ENCODE data around the gene SIK3.

SIK3 gene

DNA sequence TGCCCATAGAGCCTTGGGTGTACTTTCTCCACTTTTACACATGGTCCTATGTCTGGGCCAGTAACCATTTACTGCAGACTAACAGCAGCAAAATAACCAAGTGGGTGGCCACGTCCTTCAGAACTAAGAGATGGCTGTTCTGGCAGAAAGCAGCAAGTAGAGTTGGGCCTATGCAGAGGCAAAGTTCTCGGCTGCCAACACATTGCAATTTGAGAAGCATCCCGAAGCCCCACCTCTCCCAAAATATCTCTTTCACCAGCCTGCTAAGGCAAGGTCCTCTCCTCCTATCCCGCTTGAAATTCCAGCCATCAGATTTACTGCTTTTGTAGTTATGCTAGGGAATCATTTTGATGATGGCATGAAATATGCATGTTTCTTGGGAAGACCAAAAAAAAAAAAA lies 142.3 kb downstream of the SIK3 start:
- Histone ChIP-seq H3K27ac (peak overlapping the region; percentile 70), H3K4me3 (ENCODE audit: low read depth in 1 of 2, low read length in 1 of 2) (no peak overlapping the region), H3K4me1 (ENCODE audit: control insufficient read depth in 1 of 2, insufficient read depth in 1 of 2, low read depth in 1 of 2, low read length in 1 of 2) (peaks cover 9 to 13% of the 10 kb centered on the region in 2 experiments), H3K36me3 (peaks cover 10% of the 10 kb centered on the region), H3K9me3 (no peaks in the 10 kb centered on the region), H3K27me3 (no peaks in the 10 kb centered on the region)
- TF ChIP-seq, protein P1, sequence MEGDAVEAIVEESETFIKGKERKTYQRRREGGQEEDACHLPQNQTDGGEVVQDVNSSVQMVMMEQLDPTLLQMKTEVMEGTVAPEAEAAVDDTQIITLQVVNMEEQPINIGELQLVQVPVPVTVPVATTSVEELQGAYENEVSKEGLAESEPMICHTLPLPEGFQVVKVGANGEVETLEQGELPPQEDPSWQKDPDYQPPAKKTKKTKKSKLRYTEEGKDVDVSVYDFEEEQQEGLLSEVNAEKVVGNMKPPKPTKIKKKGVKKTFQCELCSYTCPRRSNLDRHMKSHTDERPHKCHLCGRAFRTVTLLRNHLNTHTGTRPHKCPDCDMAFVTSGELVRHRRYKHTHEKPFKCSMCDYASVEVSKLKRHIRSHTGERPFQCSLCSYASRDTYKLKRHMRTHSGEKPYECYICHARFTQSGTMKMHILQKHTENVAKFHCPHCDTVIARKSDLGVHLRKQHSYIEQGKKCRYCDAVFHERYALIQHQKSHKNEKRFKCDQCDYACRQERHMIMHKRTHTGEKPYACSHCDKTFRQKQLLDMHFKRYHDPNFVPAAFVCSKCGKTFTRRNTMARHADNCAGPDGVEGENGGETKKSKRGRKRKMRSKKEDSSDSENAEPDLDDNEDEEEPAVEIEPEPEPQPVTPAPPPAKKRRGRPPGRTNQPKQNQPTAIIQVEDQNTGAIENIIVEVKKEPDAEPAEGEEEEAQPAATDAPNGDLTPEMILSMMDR (IDR thresholded peaks at IDR 0.05), result no peak

- H3K4me3 ChIP-seq (ENCODE audit: low read depth in 1 of 2, low read length in 1 of 2), result no peak overlapping the region
- TF ChIP-seq, protein P1 (IDR thresholded peaks at IDR 0.05), result no peak
- H3K27me3 ChIP-seq, result no peaks in the 10 kb centered on the region
- no peaks in the 10 kb centered on the region for H3K9me3 ChIP-seq
- H3K36me3 ChIP-seq, result peaks cover 12% of the 10 kb centered on the region
- H3K27ac ChIP-seq, result peak overlapping the region; percentile 70
- H3K4me1 ChIP-seq (ENCODE audit: control insufficient read depth in 1 of 2, insufficient read depth in 1 of 2, low read depth in 1 of 2, low read length in 1 of 2), result peaks cover 9 to 13% of the 10 kb centered on the region in 2 experiments
These were observed 142.7 kb downstream of the SIK3 start for GRCh38 chr11:116955548-116955947.

DNA sequence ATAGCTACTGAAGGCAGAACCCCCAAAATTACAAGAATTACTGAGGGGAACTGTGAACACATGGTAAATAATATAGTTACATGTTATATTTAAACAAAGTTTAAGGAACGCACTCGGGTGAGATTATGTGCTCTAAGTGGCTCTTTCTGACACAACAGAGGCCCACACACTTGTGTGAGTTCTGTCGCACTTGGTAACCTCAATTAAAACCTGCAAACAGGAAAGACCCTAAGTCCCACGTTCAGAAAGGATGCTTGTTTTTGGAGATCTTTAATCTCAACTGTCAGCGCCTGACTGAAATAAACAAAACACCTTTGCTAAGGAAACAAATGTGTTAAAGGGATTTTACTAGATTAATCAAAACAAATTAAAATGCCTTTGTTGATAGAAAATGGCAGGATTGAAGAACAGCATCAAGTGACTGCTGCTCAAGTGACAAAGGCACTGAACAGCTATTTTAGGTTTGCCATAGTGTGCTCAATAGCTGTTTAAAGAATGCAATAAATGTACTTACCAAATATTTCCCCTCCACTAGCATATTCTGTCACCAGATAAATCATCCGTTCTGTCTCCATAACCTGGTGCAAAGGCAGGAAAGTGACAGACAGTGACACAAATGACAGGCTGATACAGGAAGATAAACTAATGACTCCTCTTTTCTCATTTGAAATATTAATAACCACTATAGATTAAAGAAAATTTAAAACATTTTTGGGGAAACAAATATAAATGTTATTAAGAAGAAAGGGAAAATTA lies 144.5 kb downstream of the SIK3 start:
- peaks cover 14% of the 10 kb centered on the region for H3K36me3 ChIP-seq
- TF ChIP-seq, protein P1 (IDR thresholded peaks at IDR 0.05), result no peak
- no peak overlapping the region for H3K27ac ChIP-seq
- H3K9me3 ChIP-seq, result no peaks in the 10 kb centered on the region
- no peak overlapping the region for H3K4me3 ChIP-seq (ENCODE audit: low read depth in 1 of 2, low read length in 1 of 2)
- H3K27me3 ChIP-seq, result no peaks in the 10 kb centered on the region
- peaks cover 17 to 21% of the 10 kb centered on the region in 2 experiments for H3K4me1 ChIP-seq (ENCODE audit: control insufficient read depth in 1 of 2, insufficient read depth in 1 of 2, low read depth in 1 of 2, low read length in 1 of 2)

DNA sequence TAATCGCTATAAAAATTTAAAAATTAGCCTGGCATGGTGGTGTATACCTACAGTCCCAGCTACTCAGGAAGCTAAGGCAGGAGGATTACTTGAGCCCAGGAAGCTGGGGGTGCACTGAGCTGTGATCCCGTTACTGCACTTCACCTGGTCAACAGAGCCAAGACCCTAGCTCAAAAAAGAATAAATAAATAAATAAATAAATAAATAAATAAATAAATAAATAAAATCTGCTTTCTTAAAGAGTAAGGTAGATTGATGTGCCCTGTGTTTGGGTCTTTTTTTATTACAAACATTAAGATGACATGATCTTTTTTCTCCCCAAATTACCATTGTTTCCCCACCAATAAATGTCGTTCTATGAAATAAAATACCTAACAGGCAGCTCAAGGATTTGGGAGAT lies 146.5 kb downstream of the SIK3 start:
- Histone ChIP-seq H3K36me3 (peaks cover 13% of the 10 kb centered on the region), H3K9me3 (no peaks in the 10 kb centered on the region), H3K27me3 (no peaks in the 10 kb centered on the region), H3K4me3 (ENCODE audit: low read depth in 1 of 2, low read length in 1 of 2) (no peak overlapping the region), H3K4me1 (ENCODE audit: control insufficient read depth in 1 of 2, insufficient read depth in 1 of 2, low read depth in 1 of 2, low read length in 1 of 2) (peaks cover 25 to 31% of the 10 kb centered on the region in 2 experiments), H3K27ac (no peak overlapping the region)
- TF ChIP-seq, protein P1 (IDR thresholded peaks at IDR 0.05), result no peak

GRCh38 chr11:116950210-116950609 lies 148.0 kb downstream of the SIK3 start:
- Histone ChIP-seq H3K36me3 (peaks cover 11% of the 10 kb centered on the region), H3K27me3 (no peaks in the 10 kb centered on the region), H3K9me3 (no peaks in the 10 kb centered on the region), H3K4me3 (ENCODE audit: low read depth in 1 of 2, low read length in 1 of 2) (no peak overlapping the region), H3K27ac (peak overlapping the region; percentile 84), H3K4me1 (ENCODE audit: control insufficient read depth in 1 of 2, insufficient read depth in 1 of 2, low read depth in 1 of 2, low read length in 1 of 2) (peaks cover 16 to 22% of the 10 kb centered on the region in 2 experiments)
- TF ChIP-seq, protein P1 (IDR thresholded peaks at IDR 0.05), result no peak
